Osteoblast (primary cell): ENCODE data around the gene AKAP17A. TPM values are rescaled to one million over a fixed set of nuclear protein-coding genes. Genes with fewer than 3 reads are reported as not detected.
"Not testable (repeated sequence)": the region's sequence is repeated elsewhere in the genome, so short reads cannot be mapped to it uniquely, and the experiment has no call there.

Source experiments
- DNase-seq: peaks from one replicate; pipeline ENCODE4 v3.0.0; 2011; ENCODE audit warnings: low spot score, mixed read lengths; ENCODE audit not compliant: insufficient read length; ENCODE audit errors: missing footprints
- H2AFZ ChIP-seq: 2 replicates; pipeline ENCODE4 v1.6.0; 2011; ENCODE audit warnings: mild to moderate bottlenecking, low read length
- H3K27ac ChIP-seq: 2 replicates; pipeline ENCODE4 v1.5.1; 2011; ENCODE audit warnings: mild to moderate bottlenecking, low read depth, low read length, moderate library complexity
- H3K27me3 ChIP-seq: 2 replicates; pipeline ENCODE4 v1.6.0; 2012; ENCODE audit warnings: mild to moderate bottlenecking, control low read depth, inconsistent platforms, low read length, moderate library complexity; ENCODE audit not compliant: insufficient read depth
- H3K36me3 ChIP-seq: 2 replicates; pipeline ENCODE4 v1.5.1; 2011; ENCODE audit warnings: mild to moderate bottlenecking, low read length, control low read depth, moderate library complexity; ENCODE audit not compliant: insufficient read depth
- H3K4me1 ChIP-seq: 2 replicates; pipeline ENCODE4 v1.5.1; 2011; ENCODE audit warnings: mild to moderate bottlenecking, low read length, control low read depth, moderate library complexity; ENCODE audit not compliant: insufficient read depth
- H3K4me2 ChIP-seq: 2 replicates; pipeline ENCODE4 v1.6.0; 2011; ENCODE audit warnings: mild to moderate bottlenecking, low read length; ENCODE audit not compliant: insufficient read depth
- H3K4me3 ChIP-seq: fragments of 200-600 bp; sonication (generic); 3 replicates; pipeline ENCODE4 v1.5.1; 2012; ENCODE audit warnings: mild to moderate bottlenecking, low read length, inconsistent platforms; ENCODE audit not compliant: insufficient read depth
- H3K79me2 ChIP-seq: 2 replicates; pipeline ENCODE4 v1.6.0; 2012; ENCODE audit warnings: mild to moderate bottlenecking, low read length, control low read depth, inconsistent platforms; ENCODE audit not compliant: insufficient read depth
- H3K9me3 ChIP-seq: 2 replicates; pipeline ENCODE4 v1.5.1; 2011; ENCODE audit warnings: low read depth, low read length, control low read depth
- H4K20me1 ChIP-seq: 2 replicates; pipeline ENCODE4 v1.6.0; 2012; ENCODE audit warnings: mild to moderate bottlenecking, low read length, control low read depth; ENCODE audit not compliant: insufficient read depth
- CTCF ChIP-seq: IDR thresholded peaks from 2 replicates; pipeline ENCODE4 v1.5.1; 2011; ENCODE audit warnings: mild to moderate bottlenecking, low read depth, low read length, moderate library complexity; ENCODE audit errors: extremely low read depth
- total RNA-seq: library from RNA; depleted of rRNA; stranded (reverse); fragments of >200 nt; gene quantifications from 2 replicates; pipeline ENCODE4 v1.2.3, GENCODE V29; 2012

The AKAP17A gene
- total RNA-seq, 1 donor: 18.5 TPM

- Histone ChIP-seq H3K27ac (no peak overlapping the region), H3K4me2 (no peak overlapping the region), H3K79me2 (no peaks in the 10 kb centered on the region), H3K36me3 (no peaks in the 10 kb centered on the region), H3K4me1 (no peaks in the 10 kb centered on the region), H3K9me3 (no peaks in the 10 kb centered on the region), H3K4me3 (no peak overlapping the region), H4K20me1 (no peaks in the 10 kb centered on the region), H3K27me3 (no peaks in the 10 kb centered on the region), H2AFZ (no peak overlapping the region)
- TF ChIP-seq CTCF: no peak
- DNase-seq: no peak
Observed at GRCh38 chrX:1558761-1559468, 32.5 kb upstream of the AKAP17A start.

DNA sequence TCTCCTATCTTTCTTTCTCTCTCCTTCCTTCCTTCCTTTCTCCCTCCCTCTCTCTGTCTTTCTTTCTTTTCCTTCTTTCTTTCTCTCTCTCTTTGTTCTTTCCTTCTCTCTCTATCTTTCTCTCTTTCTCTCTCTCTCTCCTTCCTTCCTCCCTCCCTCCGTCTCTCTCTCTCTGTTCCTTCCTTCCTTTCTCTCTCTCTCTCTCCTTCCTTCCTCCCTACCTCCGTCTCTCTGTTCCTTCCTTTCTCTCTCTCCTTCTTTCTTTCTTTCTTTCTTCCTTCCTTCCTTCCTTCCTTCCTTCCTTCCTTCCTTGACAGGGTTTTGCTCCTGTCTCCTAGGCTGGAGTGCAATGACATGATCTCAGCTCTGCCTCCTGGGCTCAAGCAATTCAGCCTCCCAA lies 30.2 kb upstream of the AKAP17A start:
- DNase-seq: no peak
- no peak overlapping the region for H3K4me3 ChIP-seq
- H3K4me1 ChIP-seq: no peaks in the 10 kb centered on the region
- H2AFZ ChIP-seq: no peak overlapping the region
- H3K4me2 ChIP-seq: no peak overlapping the region
- H3K27ac ChIP-seq: no peak overlapping the region
- no peaks in the 10 kb centered on the region for H4K20me1 ChIP-seq
- H3K9me3 ChIP-seq: no peaks in the 10 kb centered on the region
- TF ChIP-seq CTCF: no peak
- H3K79me2 ChIP-seq: no peaks in the 10 kb centered on the region
- H3K36me3 ChIP-seq: no peaks in the 10 kb centered on the region
- no peaks in the 10 kb centered on the region for H3K27me3 ChIP-seq

DNA sequence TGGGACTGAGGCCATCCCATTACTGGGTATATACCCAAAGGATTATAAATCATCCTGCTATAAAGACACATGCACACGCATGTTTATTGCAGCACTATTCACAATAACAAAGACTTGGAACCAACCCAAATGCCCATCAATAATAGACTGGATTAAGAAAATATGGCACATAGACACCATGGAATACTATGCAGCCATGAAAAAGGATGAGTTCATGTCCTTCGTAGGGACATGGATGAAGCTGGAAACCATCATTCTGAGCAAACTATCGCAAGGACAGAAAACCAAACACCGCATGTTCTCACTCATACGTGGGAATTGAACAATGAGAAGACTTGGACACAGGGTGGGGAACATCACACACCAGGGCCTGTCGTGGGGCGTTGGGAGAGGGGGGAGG lies 27.3 kb upstream of the AKAP17A start:
- H3K79me2 ChIP-seq, H3K36me3 ChIP-seq, H3K4me2 ChIP-seq, H3K27me3 ChIP-seq, H4K20me1 ChIP-seq, H3K27ac ChIP-seq, H3K9me3 ChIP-seq, H3K4me1 ChIP-seq, H3K4me3 ChIP-seq, DNase-seq, H2AFZ ChIP-seq: not testable (repeated sequence)

GRCh38 chrX:1564750-1565683 lies 26.4 kb upstream of the AKAP17A start:
- H3K4me3 ChIP-seq: no peak overlapping the region
- H3K4me1 ChIP-seq: no peaks in the 10 kb centered on the region
- H3K36me3 ChIP-seq: no peaks in the 10 kb centered on the region
- H3K4me2 ChIP-seq: no peak overlapping the region
- no peak overlapping the region for H3K27ac ChIP-seq
- no peak overlapping the region for H2AFZ ChIP-seq
- peak; percentile 51 for DNase-seq
- no peaks in the 10 kb centered on the region for H4K20me1 ChIP-seq
- H3K79me2 ChIP-seq: no peaks in the 10 kb centered on the region
- TF ChIP-seq CTCF: no peak
- no peaks in the 10 kb centered on the region for H3K9me3 ChIP-seq
- H3K27me3 ChIP-seq: no peaks in the 10 kb centered on the region

DNA sequence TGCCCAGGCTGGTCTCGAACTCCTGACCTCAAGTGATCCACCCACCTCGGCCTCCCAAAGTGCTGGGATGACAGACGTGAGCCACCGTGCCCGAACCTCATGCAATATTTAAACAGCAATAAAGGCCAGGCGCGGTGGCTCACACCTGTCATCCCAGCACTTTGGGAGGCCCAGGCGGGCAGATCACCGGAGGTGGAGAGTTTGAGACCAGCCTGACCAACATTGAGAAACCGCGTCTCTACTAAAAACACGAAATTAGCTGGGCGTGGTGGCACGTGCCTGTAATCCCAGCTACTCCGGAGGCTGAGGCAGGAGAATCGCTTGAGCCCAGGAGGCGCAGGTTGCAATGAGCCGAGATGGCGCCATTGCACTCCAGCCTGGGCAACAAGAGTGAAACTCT lies 17.2 kb upstream of the AKAP17A start:
- H4K20me1 ChIP-seq, H3K4me2 ChIP-seq, H3K27ac ChIP-seq, H2AFZ ChIP-seq, H3K9me3 ChIP-seq, H3K36me3 ChIP-seq, H3K27me3 ChIP-seq, DNase-seq, H3K4me3 ChIP-seq, H3K4me1 ChIP-seq, H3K79me2 ChIP-seq: not testable (repeated sequence)
